ENCODE data around the gene CILP2. TPM values are rescaled to one million over a fixed set of nuclear protein-coding genes. Genes with fewer than 3 reads are reported as not detected.

CILP2 gene
- total and polyA plus RNA-seq, 2 of the 8 experiments (the other 6 are each of a cell fraction or from before 2014, with no cell fraction given): 4.4 to 5.8 TPM

- Histone ChIP-seq H3K27me3 (replicated peaks in 1 of 4; ENCODE audit: control insufficient read depth in 3 of 4, extremely low read depth in 1 of 4, insufficient read depth in 3 of 4, low read length in 3 of 4) (no peaks in the 10 kb centered on the region), H3K23me2 (ENCODE audit: low read depth, low read length) (peaks cover 2% of the 10 kb centered on the region; the same call in 1 of the 2 replicates), H3K4me3 (ENCODE audit: extremely low read depth in 1 of 4, insufficient read depth in 2 of 4, low read depth in 3 of 4, low read length in 4 of 4) (no peak overlapping the region), H3K79me2 (ENCODE audit: control insufficient read depth in 1 of 2, insufficient read depth in 2 of 2, low read length in 2 of 2) (no peaks in the 10 kb centered on the region), H3K79me1 (ENCODE audit: low read depth, low read length) (peaks cover 4% of the 10 kb centered on the region), H3K14ac (ENCODE audit: insufficient read length) (no peak overlapping the region), H3K4ac (replicated peaks; ENCODE audit: insufficient read length, low read depth, low read length) (no peak overlapping the region), H4K8ac (ENCODE audit: extremely low read depth, insufficient read depth, low read length) (no peak overlapping the region), H4K20me1 (replicated peaks in 1 of 2; ENCODE audit: control insufficient read depth in 1 of 2, insufficient read depth in 2 of 2, low read length in 2 of 2) (peaks cover 5 to 21% of the 10 kb centered on the region in 2 experiments), H2BK20ac (ENCODE audit: low read length) (no peak overlapping the region), H2BK15ac (ENCODE audit: low read length) (no peak overlapping the region), H2BK120ac (replicated peaks; ENCODE audit: low read depth, low read length) (no peak overlapping the region), H2BK5ac (ENCODE audit: low read depth, low read length) (0 out of 2 replicates have a peak overlapping the region, but pooled peaks have one; percentile 16), H2AK5ac (ENCODE audit: low read depth, low read length) (no peak overlapping the region), H3K23ac (ENCODE audit: insufficient read length) (no peak overlapping the region), H4K91ac (replicated peaks; ENCODE audit: insufficient read length, low read length) (no peak overlapping the region), H3K36me3 (ENCODE audit: control insufficient read depth in 2 of 4, insufficient read depth in 4 of 4, low read length in 3 of 4) (peaks cover 25 to 63% (median 56%) of the 10 kb centered on the region in 4 experiments), H3K56ac (replicated peaks; ENCODE audit: insufficient read length, low read depth, low read length) (no peak overlapping the region), H3K4me1 (replicated peaks in 1 of 4; ENCODE audit: control insufficient read depth in 3 of 4, insufficient read depth in 4 of 4, low read length in 3 of 4) (no peaks in the 10 kb centered on the region), H3K9ac (replicated peaks in 1 of 4; ENCODE audit: extremely low read depth in 1 of 4, low read depth in 3 of 4, low read length in 3 of 4) (no peak overlapping the region), H3K4me2 (ENCODE audit: insufficient read depth in 1 of 2, low read depth in 2 of 2, low read length in 2 of 2) (no peak overlapping the region), H3K27ac (ENCODE audit: low read depth, low read length) (no peak overlapping the region), H2AFZ (ENCODE audit: low read length) (no peak overlapping the region), H3K18ac (ENCODE audit: extremely low read depth, low read length) (no peak overlapping the region), H3K9me3 (ENCODE audit: insufficient read depth in 2 of 2, low read depth in 1 of 2, low read length in 1 of 2) (no peaks in the 10 kb centered on the region), H2BK12ac (ENCODE audit: low read depth, low read length) (no peak overlapping the region), H4K5ac (ENCODE audit: insufficient read length, low read depth, low read length) (no peak overlapping the region)
- WGBS, 2 experiments (ENCODE audit: extremely low coverage in 1 of 2, insufficient coverage in 1 of 2, insufficient read length in 1 of 2, insufficient replicate concordance in 2 of 2, low coverage in 1 of 2, low lambda C conversion rate in 2 of 2, missing lambda C conversion rate in 1 of 2): 92% methylated on average over 19 of the region's 19 CpGs; no CpG with 5 or more reads in 1 of the 2 experiments
- POLR2A ChIA-PET (ENCODE audit: partially characterized antibody): no interaction called here
- DNase-seq (ENCODE audit: low read depth in 1 of 2, low spot score in 2 of 2): no peak
- FAIRE-seq: no peak
- TF ChIP-seq BRCA1 (IDR thresholded peaks at IDR 0.05; ENCODE audit: low read depth, low read length): no peak
- no peak for TF ChIP-seq ASH2L (IDR thresholded peaks at IDR 0.05; ENCODE audit: low read length)
- CTCF ChIA-PET (ENCODE audit: partially characterized antibody): no interaction called here
These were observed 35.8 kb upstream of the CILP2 start for GRCh38 chr19:19502281-19502680.

Data from H1 (cell line).